Cardiac fibroblast (primary cell): Measurements from ENCODE around the gene ZNF208.

ENCODE experiments used
- DNase-seq, 2 donors: peaks; one replicate each; pipeline versions ENCODE4 v3.0.0 to v3.0.0-alpha.2; 2010; ENCODE audit warnings: low read depth in 2 of 2
- H3K4me3 ChIP-seq, 2 donors: replicated peaks in 1 of 2; 1 replicate in 1 of 2; 2 replicates in 1 of 2; pipeline ENCODE4 v1.5.1; 2011; ENCODE audit warnings: low read depth in 2 of 2, low read length in 2 of 2, mild to moderate bottlenecking in 2 of 2, moderate library complexity in 1 of 2
- TF ChIP-seq, protein P1 (sequence below): IDR thresholded peaks from one replicate; pipeline ENCODE4 v1.5.1; 2011; ENCODE audit warnings: low read depth, mild to moderate bottlenecking, low read length, inconsistent platforms

Gene ZNF208

DNA sequence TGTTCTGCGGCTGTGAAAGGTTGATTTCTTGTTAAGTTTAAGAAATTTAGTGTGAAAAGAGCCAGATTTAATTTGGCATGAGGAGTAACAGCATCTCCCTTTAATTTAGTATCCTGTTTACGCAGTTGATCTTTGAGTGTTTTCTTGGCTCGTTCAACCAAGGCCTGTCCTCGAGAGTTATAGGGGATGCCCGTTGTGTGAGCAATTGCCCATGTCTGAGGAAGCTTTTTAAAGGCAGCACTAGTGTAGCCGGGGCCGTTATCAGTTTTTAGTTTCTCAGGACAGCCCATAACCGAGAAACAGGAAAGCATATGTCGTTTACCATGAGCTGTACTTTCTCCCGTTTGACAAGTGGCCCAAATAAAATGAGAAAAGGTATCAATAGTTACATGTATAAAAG lies 127.2 kb downstream of the ZNF208 start:
- no peak for DNase-seq
- no peak overlapping the region for H3K4me3 ChIP-seq
- TF ChIP-seq, protein P1, sequence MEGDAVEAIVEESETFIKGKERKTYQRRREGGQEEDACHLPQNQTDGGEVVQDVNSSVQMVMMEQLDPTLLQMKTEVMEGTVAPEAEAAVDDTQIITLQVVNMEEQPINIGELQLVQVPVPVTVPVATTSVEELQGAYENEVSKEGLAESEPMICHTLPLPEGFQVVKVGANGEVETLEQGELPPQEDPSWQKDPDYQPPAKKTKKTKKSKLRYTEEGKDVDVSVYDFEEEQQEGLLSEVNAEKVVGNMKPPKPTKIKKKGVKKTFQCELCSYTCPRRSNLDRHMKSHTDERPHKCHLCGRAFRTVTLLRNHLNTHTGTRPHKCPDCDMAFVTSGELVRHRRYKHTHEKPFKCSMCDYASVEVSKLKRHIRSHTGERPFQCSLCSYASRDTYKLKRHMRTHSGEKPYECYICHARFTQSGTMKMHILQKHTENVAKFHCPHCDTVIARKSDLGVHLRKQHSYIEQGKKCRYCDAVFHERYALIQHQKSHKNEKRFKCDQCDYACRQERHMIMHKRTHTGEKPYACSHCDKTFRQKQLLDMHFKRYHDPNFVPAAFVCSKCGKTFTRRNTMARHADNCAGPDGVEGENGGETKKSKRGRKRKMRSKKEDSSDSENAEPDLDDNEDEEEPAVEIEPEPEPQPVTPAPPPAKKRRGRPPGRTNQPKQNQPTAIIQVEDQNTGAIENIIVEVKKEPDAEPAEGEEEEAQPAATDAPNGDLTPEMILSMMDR, result no peak
